Colonic mucosa (tissue), 4 donors: Measurements from ENCODE around the gene DMD. TPM values are rescaled to one million over a fixed set of nuclear protein-coding genes. Genes with fewer than 3 reads are reported as not detected.

ENCODE experiments used
- DNase-seq: peaks from one replicate; pipeline ENCODE4 v3.0.0-alpha.2; 2020
- H3K27ac ChIP-seq: fragments of 200-600 bp; one replicate; pipeline ENCODE4 v1.8.0; 2021
- H3K27me3 ChIP-seq: fragments of 200-600 bp; one replicate; pipeline ENCODE4 v1.8.0; 2021
- H3K36me3 ChIP-seq: fragments of 200-600 bp; one replicate; pipeline ENCODE4 v1.8.0; 2021
- H3K4me1 ChIP-seq: fragments of 200-600 bp; one replicate; pipeline ENCODE4 v1.8.0; 2021; ENCODE audit warnings: mild to moderate bottlenecking
- H3K4me3 ChIP-seq: fragments of 200-600 bp; one replicate; pipeline ENCODE4 v1.8.0; 2021
- H3K9ac ChIP-seq, 2 donors: one replicate each; pipeline ENCODE4 v1.7.0; 2013; ENCODE audit warnings: control low read depth in 2 of 2, low read depth in 2 of 2, low read length in 2 of 2
- H3K9me3 ChIP-seq: fragments of 200-600 bp; one replicate; pipeline ENCODE4 v1.8.0; 2021
- CTCF ChIP-seq: fragments of 200-600 bp; IDR thresholded peaks from one replicate; pipeline ENCODE4 v1.8.0; 2022; ENCODE audit warnings: antibody characterized with exemption, mild to moderate bottlenecking
- intact Hi-C: fragments of 100-400 bp; cut with DNase I; formaldehyde crosslinking; loops from one replicate; pipeline ENCODE4 v1.14.1; 2022
- total RNA-seq, 2 donors: library from RNA; stranded (reverse); fragmentation: NEBNext Ultra II Directional in 1 of 2; extraction: Animal tissue kit (Norgen Biotek cat#: 25700) in 1 of 2; gene quantifications; one replicate each; pipeline ENCODE4 v1.2.1, GENCODE V29; 2021
- donor health status: healthy.
- donor health status: DM: no; HTN: no; CAD: no.
- donor health status: DM: no; HTN: no; CAD: no.

The DMD gene
- total RNA-seq, 2 donors from 2014 or later: 7.3 to 24.5 TPM

GRCh38 chrX:31421441-31421840 lies 1789.9 kb downstream of the DMD start:
- Histone ChIP-seq H3K9me3 (no peaks in the 10 kb centered on the region), H3K36me3 (no peaks in the 10 kb centered on the region), H3K4me1 (no peaks in the 10 kb centered on the region), H3K27ac (no peak overlapping the region), H3K9ac (no peak overlapping the region), H3K27me3 (no peaks in the 10 kb centered on the region), H3K4me3 (no peak overlapping the region)
- no peak for TF ChIP-seq CTCF
- intact Hi-C loops: loop anchor here (10.0 kb wide), 1 partner anchor 387 kb away; no protein-coding TSS in a partner anchor
- DNase-seq: no peak

GRCh38 chrX:31420711-31421151 lies 1790.6 kb downstream of the DMD start:
- Histone ChIP-seq H3K9ac (no peak overlapping the region), H3K27me3 (no peaks in the 10 kb centered on the region), H3K9me3 (no peaks in the 10 kb centered on the region), H3K4me1 (no peaks in the 10 kb centered on the region), H3K4me3 (no peak overlapping the region), H3K27ac (no peak overlapping the region), H3K36me3 (no peaks in the 10 kb centered on the region)
- intact Hi-C loops: loop anchor here (10.0 kb wide), 1 partner anchor 386 kb away; no protein-coding TSS in a partner anchor
- DNase-seq: no peak
- no peak for TF ChIP-seq CTCF

GRCh38 chrX:31420302-31420701 lies 1791.0 kb downstream of the DMD start:
- Histone ChIP-seq H3K36me3 (no peaks in the 10 kb centered on the region), H3K9me3 (no peaks in the 10 kb centered on the region), H3K9ac (no peak overlapping the region), H3K4me3 (no peak overlapping the region), H3K4me1 (no peaks in the 10 kb centered on the region), H3K27me3 (no peaks in the 10 kb centered on the region), H3K27ac (no peak overlapping the region)
- no peak for DNase-seq
- TF ChIP-seq CTCF: no peak
- intact Hi-C loops: loop anchor here (10.0 kb wide), 1 partner anchor 386 kb away; no protein-coding TSS in a partner anchor

GRCh38 chrX:31397119-31397518 lies 1814.2 kb downstream of the DMD start:
- no peaks in the 10 kb centered on the region for H3K27me3 ChIP-seq
- no peak for TF ChIP-seq CTCF
- H3K4me1 ChIP-seq: no peaks in the 10 kb centered on the region
- intact Hi-C loops: no loop called here
- no peak for DNase-seq
- no peak overlapping the region for H3K9ac ChIP-seq
- H3K4me3 ChIP-seq: no peak overlapping the region
- no peaks in the 10 kb centered on the region for H3K9me3 ChIP-seq
- H3K36me3 ChIP-seq: no peaks in the 10 kb centered on the region
- H3K27ac ChIP-seq: no peak overlapping the region

- Histone ChIP-seq H3K4me3 (no peak overlapping the region), H3K27ac (no peak overlapping the region), H3K27me3 (no peaks in the 10 kb centered on the region), H3K9ac (no peak overlapping the region), H3K9me3 (no peaks in the 10 kb centered on the region), H3K36me3 (no peaks in the 10 kb centered on the region), H3K4me1 (no peaks in the 10 kb centered on the region)
- TF ChIP-seq CTCF: no peak
- no peak for DNase-seq
- intact Hi-C loops: no loop called here
Observed at GRCh38 chrX:31392513-31392912, 1818.8 kb downstream of the DMD start.
